GM12891 (cell line): Measurements from ENCODE around the gene NUAK1.

Experiments
- POLR2A ChIP-seq: IDR thresholded peaks from 2 replicates; pipeline ENCODE4 v1.6.1; 2011; ENCODE audit warnings: low read depth, low read length, control low read depth
- POLR2AphosphoS5 ChIP-seq: IDR thresholded peaks from 2 replicates; pipeline ENCODE4 v1.6.1; 2011; ENCODE audit warnings: low read depth, low read length, control low read depth
- SPI1 ChIP-seq: IDR thresholded peaks from 2 replicates; pipeline ENCODE4 v1.6.1; 2011; ENCODE audit warnings: low read depth, low read length, control low read depth

DNA sequence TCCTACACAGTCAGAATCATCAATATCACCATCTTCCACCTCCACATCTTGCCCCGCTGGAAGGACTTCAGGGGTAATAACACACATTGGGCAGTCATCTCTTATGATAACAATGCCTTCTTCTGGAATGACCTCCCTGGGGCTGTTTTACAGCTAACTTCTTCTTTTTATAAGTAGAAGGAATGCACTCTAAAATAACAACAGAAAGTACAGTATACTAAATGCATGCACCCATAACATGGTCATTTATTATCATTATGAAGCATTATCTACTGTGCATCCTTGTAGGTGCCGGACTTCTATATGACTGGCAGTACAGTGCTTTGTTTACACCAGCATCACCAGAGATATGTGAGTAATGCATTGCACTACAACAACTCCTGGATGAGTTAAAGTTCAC lies 19.0 kb upstream of the NUAK1 start:
- TF ChIP-seq POLR2AphosphoS5 (no peak), POLR2A (no peak), SPI1 (no peak)
